Breast epithelium (tissue), 3 donors: ENCODE results near the gene HGFAC.

ENCODE experiments used
- POLR2A ChIP-seq: fragments of 450-650 bp; IDR thresholded peaks from one replicate; pipeline ENCODE4 v1.6.1; 2016; ENCODE audit warnings: antibody characterized with exemption, mild to moderate bottlenecking, moderate library complexity
- POLR2AphosphoS5 ChIP-seq, 3 donors: sonication (generic); formaldehyde crosslinking; IDR thresholded peaks; one replicate each; pipeline ENCODE4 v1.6.1; 2017; ENCODE audit warnings: antibody characterized with exemption in 3 of 3
- TF ChIP-seq, protein P1 (sequence below), 3 donors: fragments of 450-650 bp; IDR thresholded peaks; one replicate each; pipeline ENCODE4 v1.5.1; 2016 to 2017; ENCODE audit warnings: antibody characterized with exemption in 3 of 3, mild to moderate bottlenecking in 3 of 3, moderate library complexity in 3 of 3

DNA sequence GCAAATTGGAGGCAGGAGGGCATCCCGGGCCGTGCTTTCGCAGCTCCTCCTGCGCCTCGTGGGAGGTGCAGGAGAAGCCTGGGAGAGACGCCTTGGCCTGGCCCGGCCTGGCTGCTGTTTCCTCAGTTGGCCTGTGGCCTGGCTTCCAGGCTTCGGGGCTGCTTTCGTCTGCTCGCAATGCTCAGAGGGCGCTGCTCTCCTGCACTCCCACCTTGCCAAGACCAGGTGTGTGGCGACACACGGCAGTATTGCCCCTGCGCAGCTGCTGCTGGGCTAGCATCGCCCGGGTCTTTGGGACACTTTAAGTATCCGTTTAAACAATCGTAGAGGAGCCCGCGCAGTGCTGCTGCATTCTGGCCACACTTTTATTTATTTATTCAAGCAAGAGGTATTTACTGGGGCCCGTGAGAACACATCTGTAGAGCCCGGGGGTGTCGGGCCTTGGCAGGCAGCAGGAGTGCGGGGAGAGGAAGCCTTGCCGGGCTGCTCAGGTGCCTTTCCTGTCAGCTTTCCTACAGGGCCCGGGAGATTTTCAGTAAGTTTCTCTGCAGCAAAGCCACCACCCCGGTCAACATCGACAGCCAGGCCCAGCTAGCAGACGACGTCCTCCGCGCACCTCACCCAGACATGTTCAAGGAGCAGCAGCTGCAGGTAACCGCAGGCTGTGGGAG, 26.2 kb upstream of the HGFAC start:
- no peak for TF ChIP-seq POLR2A
- TF ChIP-seq, protein P1, sequence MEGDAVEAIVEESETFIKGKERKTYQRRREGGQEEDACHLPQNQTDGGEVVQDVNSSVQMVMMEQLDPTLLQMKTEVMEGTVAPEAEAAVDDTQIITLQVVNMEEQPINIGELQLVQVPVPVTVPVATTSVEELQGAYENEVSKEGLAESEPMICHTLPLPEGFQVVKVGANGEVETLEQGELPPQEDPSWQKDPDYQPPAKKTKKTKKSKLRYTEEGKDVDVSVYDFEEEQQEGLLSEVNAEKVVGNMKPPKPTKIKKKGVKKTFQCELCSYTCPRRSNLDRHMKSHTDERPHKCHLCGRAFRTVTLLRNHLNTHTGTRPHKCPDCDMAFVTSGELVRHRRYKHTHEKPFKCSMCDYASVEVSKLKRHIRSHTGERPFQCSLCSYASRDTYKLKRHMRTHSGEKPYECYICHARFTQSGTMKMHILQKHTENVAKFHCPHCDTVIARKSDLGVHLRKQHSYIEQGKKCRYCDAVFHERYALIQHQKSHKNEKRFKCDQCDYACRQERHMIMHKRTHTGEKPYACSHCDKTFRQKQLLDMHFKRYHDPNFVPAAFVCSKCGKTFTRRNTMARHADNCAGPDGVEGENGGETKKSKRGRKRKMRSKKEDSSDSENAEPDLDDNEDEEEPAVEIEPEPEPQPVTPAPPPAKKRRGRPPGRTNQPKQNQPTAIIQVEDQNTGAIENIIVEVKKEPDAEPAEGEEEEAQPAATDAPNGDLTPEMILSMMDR (IDR thresholded peaks at IDR 0.05): no peak
- no peak for TF ChIP-seq POLR2AphosphoS5 (IDR thresholded peaks at IDR 0.05)
